ENCODE measurements around the gene PCDHGA2.
"Not testable (repeated sequence)": the region's sequence is repeated elsewhere in the genome, so short reads cannot be mapped to it uniquely, and the experiment has no call there.

GRCh38 chr5:141387557-141388311 lies 49.2 kb downstream of the PCDHGA2 start, which contains the start of gene PCDHGB4:
- TF ChIP-seq ZFP30 (CRISPR knock-in tag; IDR thresholded peaks at IDR 0.05); PATZ1 (CRISPR knock-in tag; IDR thresholded peaks at IDR 0.05; ENCODE audit: borderline replicate concordance); ZNF565 (CRISPR knock-in tag; conservative IDR thresholded peaks at IDR 0.05; ENCODE audit: low read depth); ARNTL (CRISPR knock-in tag; IDR thresholded peaks at IDR 0.05; ENCODE audit: borderline replicate concordance, low read depth); CREB5 (CRISPR knock-in tag; IDR thresholded peaks at IDR 0.05; ENCODE audit: low read depth); OSR1 (CRISPR knock-in tag; IDR thresholded peaks at IDR 0.05): not testable (repeated sequence)
